ENCODE results near the gene USP17L27. TPM values are rescaled to one million over a fixed set of nuclear protein-coding genes. Genes with fewer than 3 reads are reported as not detected.
"Not testable (repeated sequence)": the region's sequence is repeated elsewhere in the genome, so short reads cannot be mapped to it uniquely, and the experiment has no call there.

Gene USP17L27, protein sequence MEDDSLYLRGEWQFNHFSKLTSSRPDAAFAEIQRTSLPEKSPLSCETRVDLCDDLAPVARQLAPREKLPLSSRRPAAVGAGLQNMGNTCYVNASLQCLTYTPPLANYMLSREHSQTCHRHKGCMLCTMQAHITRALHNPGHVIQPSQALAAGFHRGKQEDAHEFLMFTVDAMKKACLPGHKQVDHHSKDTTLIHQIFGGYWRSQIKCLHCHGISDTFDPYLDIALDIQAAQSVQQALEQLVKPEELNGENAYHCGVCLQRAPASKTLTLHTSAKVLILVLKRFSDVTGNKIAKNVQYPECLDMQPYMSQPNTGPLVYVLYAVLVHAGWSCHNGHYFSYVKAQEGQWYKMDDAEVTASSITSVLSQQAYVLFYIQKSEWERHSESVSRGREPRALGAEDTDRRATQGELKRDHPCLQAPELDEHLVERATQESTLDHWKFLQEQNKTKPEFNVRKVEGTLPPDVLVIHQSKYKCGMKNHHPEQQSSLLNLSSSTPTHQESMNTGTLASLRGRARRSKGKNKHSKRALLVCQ
- polyA plus RNA-seq (2013, experiment 1 of 2), result not detected
- not detected for polyA plus RNA-seq (2013, experiment 2 of 2)

GRCh38 chr4:9343848-9344247 lies at the start of gene USP17L27:
TSS of gene USP17L27 (plus strand) at chr4:9344148. CDS start at chr4:9344148, 0 bp downstream.
- not testable (repeated sequence) for H3K23ac ChIP-seq (ENCODE audit: low read length); H3K27ac ChIP-seq (ENCODE audit: low read depth, low read length); H4K5ac ChIP-seq (ENCODE audit: low read length); H3K4ac ChIP-seq (ENCODE audit: low read depth, low read length); DNase-seq; H3K9ac ChIP-seq (ENCODE audit: low read length); H3K27me3 ChIP-seq (ENCODE audit: insufficient read depth, low read length, poor library complexity); H3K4me1 ChIP-seq (ENCODE audit: control insufficient read depth, low read depth, low read length); H2BK120ac ChIP-seq (ENCODE audit: low read depth, low read length); H3K36me3 ChIP-seq (ENCODE audit: control insufficient read depth, insufficient read depth, low read length); H3K4me2 ChIP-seq (ENCODE audit: low read length); H4K8ac ChIP-seq (ENCODE audit: low read depth, low read length); H2BK5ac ChIP-seq (ENCODE audit: low read length); H3K4me3 ChIP-seq (ENCODE audit: low read length); H2AK5ac ChIP-seq (ENCODE audit: low read length); H3K18ac ChIP-seq (ENCODE audit: low read length); H3K79me1 ChIP-seq (ENCODE audit: low read length); H3K56ac ChIP-seq (ENCODE audit: low read length); H2BK15ac ChIP-seq (replicated peaks; ENCODE audit: low read depth); H3K79me2 ChIP-seq (ENCODE audit: control insufficient read depth, insufficient read depth, low read length)
- WGBS (ENCODE audit: extremely low coverage, insufficient coverage, low lambda C conversion rate), result no CpG with 5 or more reads among the region's 15 CpGs

- not testable (repeated sequence) for H3K4me1 ChIP-seq (ENCODE audit: control insufficient read depth, low read depth, low read length); H3K4ac ChIP-seq (ENCODE audit: low read depth, low read length); H3K56ac ChIP-seq (ENCODE audit: low read length); H3K36me3 ChIP-seq (ENCODE audit: control insufficient read depth, insufficient read depth, low read length); H3K23ac ChIP-seq (ENCODE audit: low read length); H2BK15ac ChIP-seq (replicated peaks; ENCODE audit: low read depth); H3K27ac ChIP-seq (ENCODE audit: low read depth, low read length); H2BK120ac ChIP-seq (ENCODE audit: low read depth, low read length); DNase-seq; H4K8ac ChIP-seq (ENCODE audit: low read depth, low read length); H3K79me2 ChIP-seq (ENCODE audit: control insufficient read depth, insufficient read depth, low read length); H3K79me1 ChIP-seq (ENCODE audit: low read length); H3K27me3 ChIP-seq (ENCODE audit: insufficient read depth, low read length, poor library complexity); H3K9ac ChIP-seq (ENCODE audit: low read length); H3K18ac ChIP-seq (ENCODE audit: low read length); H2AK5ac ChIP-seq (ENCODE audit: low read length); H2BK5ac ChIP-seq (ENCODE audit: low read length); H3K4me2 ChIP-seq (ENCODE audit: low read length); H4K5ac ChIP-seq (ENCODE audit: low read length); H3K4me3 ChIP-seq (ENCODE audit: low read length)
- no CpG with 5 or more reads among the region's 13 CpGs for WGBS (ENCODE audit: extremely low coverage, insufficient coverage, low lambda C conversion rate)
Observed at GRCh38 chr4:9324191-9324590, 19.8 kb upstream of the USP17L27 start.

DNA sequence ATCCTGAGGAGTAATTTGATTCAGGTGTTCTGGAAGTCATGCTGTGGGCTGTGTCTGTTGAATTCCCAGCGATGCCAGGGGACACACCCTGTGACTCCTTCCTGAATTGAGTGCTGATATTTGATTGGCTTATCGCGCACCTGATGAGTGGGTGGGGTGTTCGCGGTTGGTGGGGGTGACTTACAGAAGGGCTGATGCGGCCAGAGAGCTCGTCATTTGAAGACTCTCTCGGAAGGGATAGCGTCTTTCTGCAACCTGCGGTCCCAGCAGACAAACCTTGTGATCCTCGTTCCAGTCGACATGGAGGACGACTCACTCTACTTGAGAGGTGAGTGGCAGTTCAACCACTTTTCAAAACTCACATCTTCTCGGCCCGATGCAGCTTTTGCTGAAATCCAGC lies 19.1 kb upstream of the USP17L27 start, which contains the start of gene USP17L24:
Gene USP17L24 (plus strand): TSS at position 301 of the 400 bp plus-strand sequence. CDS start 0 bp downstream, at position 301.
- not testable (repeated sequence) for H3K4ac ChIP-seq (ENCODE audit: low read depth, low read length); H3K4me1 ChIP-seq (ENCODE audit: control insufficient read depth, low read depth, low read length); H3K4me3 ChIP-seq (ENCODE audit: low read length); H2BK120ac ChIP-seq (ENCODE audit: low read depth, low read length); H3K56ac ChIP-seq (ENCODE audit: low read length); H3K79me1 ChIP-seq (ENCODE audit: low read length); H2AK5ac ChIP-seq (ENCODE audit: low read length); H3K9ac ChIP-seq (ENCODE audit: low read length); H3K27me3 ChIP-seq (ENCODE audit: insufficient read depth, low read length, poor library complexity); H3K18ac ChIP-seq (ENCODE audit: low read length); H3K27ac ChIP-seq (ENCODE audit: low read depth, low read length); DNase-seq; H3K4me2 ChIP-seq (ENCODE audit: low read length); H2BK15ac ChIP-seq (replicated peaks; ENCODE audit: low read depth); H3K79me2 ChIP-seq (ENCODE audit: control insufficient read depth, insufficient read depth, low read length); H3K36me3 ChIP-seq (ENCODE audit: control insufficient read depth, insufficient read depth, low read length); H3K23ac ChIP-seq (ENCODE audit: low read length); H4K5ac ChIP-seq (ENCODE audit: low read length); H4K8ac ChIP-seq (ENCODE audit: low read depth, low read length); H2BK5ac ChIP-seq (ENCODE audit: low read length)
- no CpG with 5 or more reads among the region's 15 CpGs for WGBS (ENCODE audit: extremely low coverage, insufficient coverage, low lambda C conversion rate)

DNA sequence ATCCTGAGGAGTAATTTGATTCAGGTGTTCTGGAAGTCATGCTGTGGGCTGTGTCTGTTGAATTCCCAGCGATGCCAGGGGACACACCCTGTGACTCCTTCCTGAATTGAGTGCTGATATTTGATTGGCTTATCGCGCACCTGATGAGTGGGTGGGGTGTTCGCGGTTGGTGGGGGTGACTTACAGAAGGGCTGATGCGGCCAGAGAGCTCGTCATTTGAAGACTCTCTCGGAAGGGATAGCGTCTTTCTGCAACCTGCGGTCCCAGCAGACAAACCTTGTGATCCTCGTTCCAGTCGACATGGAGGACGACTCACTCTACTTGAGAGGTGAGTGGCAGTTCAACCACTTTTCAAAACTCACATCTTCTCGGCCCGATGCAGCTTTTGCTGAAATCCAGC lies 14.3 kb upstream of the USP17L27 start, which contains the start of gene USP17L25:
Gene USP17L25 (plus strand): TSS at position 301 of the 400 bp plus-strand sequence. CDS start 0 bp downstream, at position 301.
- not testable (repeated sequence) for H2BK15ac ChIP-seq (replicated peaks; ENCODE audit: low read depth); H2BK5ac ChIP-seq (ENCODE audit: low read length); H2AK5ac ChIP-seq (ENCODE audit: low read length); H3K18ac ChIP-seq (ENCODE audit: low read length); H3K27me3 ChIP-seq (ENCODE audit: insufficient read depth, low read length, poor library complexity); H4K5ac ChIP-seq (ENCODE audit: low read length); H3K36me3 ChIP-seq (ENCODE audit: control insufficient read depth, insufficient read depth, low read length); H3K4ac ChIP-seq (ENCODE audit: low read depth, low read length); H3K79me1 ChIP-seq (ENCODE audit: low read length); H3K79me2 ChIP-seq (ENCODE audit: control insufficient read depth, insufficient read depth, low read length); H3K4me1 ChIP-seq (ENCODE audit: control insufficient read depth, low read depth, low read length); H3K9ac ChIP-seq (ENCODE audit: low read length); H3K4me2 ChIP-seq (ENCODE audit: low read length); H3K4me3 ChIP-seq (ENCODE audit: low read length); H2BK120ac ChIP-seq (ENCODE audit: low read depth, low read length); H3K27ac ChIP-seq (ENCODE audit: low read depth, low read length); H3K56ac ChIP-seq (ENCODE audit: low read length); H4K8ac ChIP-seq (ENCODE audit: low read depth, low read length); DNase-seq; H3K23ac ChIP-seq (ENCODE audit: low read length)
- WGBS (ENCODE audit: extremely low coverage, insufficient coverage, low lambda C conversion rate), result no CpG with 5 or more reads among the region's 15 CpGs

DNA sequence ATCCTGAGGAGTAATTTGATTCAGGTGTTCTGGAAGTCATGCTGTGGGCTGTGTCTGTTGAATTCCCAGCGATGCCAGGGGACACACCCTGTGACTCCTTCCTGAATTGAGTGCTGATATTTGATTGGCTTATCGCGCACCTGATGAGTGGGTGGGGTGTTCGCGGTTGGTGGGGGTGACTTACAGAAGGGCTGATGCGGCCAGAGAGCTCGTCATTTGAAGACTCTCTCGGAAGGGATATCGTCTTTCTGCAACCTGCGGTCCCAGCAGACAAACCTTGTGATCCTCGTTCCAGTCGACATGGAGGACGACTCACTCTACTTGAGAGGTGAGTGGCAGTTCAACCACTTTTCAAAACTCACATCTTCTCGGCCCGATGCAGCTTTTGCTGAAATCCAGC lies 9.6 kb upstream of the USP17L27 start, which contains the start of gene USP17L26:
Gene USP17L26 (plus strand): TSS at position 301 of the 400 bp plus-strand sequence. CDS start 0 bp downstream, at position 301.
- H3K27me3 ChIP-seq (ENCODE audit: insufficient read depth, low read length, poor library complexity); DNase-seq; H3K4me2 ChIP-seq (ENCODE audit: low read length); H3K4ac ChIP-seq (ENCODE audit: low read depth, low read length); H2AK5ac ChIP-seq (ENCODE audit: low read length); H3K23ac ChIP-seq (ENCODE audit: low read length); H2BK120ac ChIP-seq (ENCODE audit: low read depth, low read length); H4K5ac ChIP-seq (ENCODE audit: low read length); H2BK5ac ChIP-seq (ENCODE audit: low read length); H3K4me1 ChIP-seq (ENCODE audit: control insufficient read depth, low read depth, low read length); H2BK15ac ChIP-seq (replicated peaks; ENCODE audit: low read depth); H3K36me3 ChIP-seq (ENCODE audit: control insufficient read depth, insufficient read depth, low read length); H3K79me2 ChIP-seq (ENCODE audit: control insufficient read depth, insufficient read depth, low read length); H3K79me1 ChIP-seq (ENCODE audit: low read length); H3K18ac ChIP-seq (ENCODE audit: low read length); H3K27ac ChIP-seq (ENCODE audit: low read depth, low read length); H3K56ac ChIP-seq (ENCODE audit: low read length); H3K4me3 ChIP-seq (ENCODE audit: low read length); H3K9ac ChIP-seq (ENCODE audit: low read length); H4K8ac ChIP-seq (ENCODE audit: low read depth, low read length): not testable (repeated sequence)
- WGBS (ENCODE audit: extremely low coverage, insufficient coverage, low lambda C conversion rate), result no CpG with 5 or more reads among the region's 15 CpGs

All from mesendoderm (in vitro differentiated cells).